GM12865 (cell line): ENCODE results near the gene PPARG.

Experiments used
- DNase-seq: peaks from one replicate; pipeline ENCODE4 v3.0.0; 2010; ENCODE audit warnings: low read depth
- H3K4me3 ChIP-seq: 2 replicates; pipeline ENCODE4 v1.5.1; 2011; ENCODE audit warnings: mild to moderate bottlenecking, low read depth, low read length, control low read depth
- TF ChIP-seq, protein P1 (sequence below): IDR thresholded peaks from 2 replicates; pipeline ENCODE4 v1.5.1; 2011; ENCODE audit warnings: low read length, control low read depth, low read depth, inconsistent platforms; ENCODE audit not compliant: insufficient read depth; ENCODE audit errors: missing control alignments

PPARG gene

DNA sequence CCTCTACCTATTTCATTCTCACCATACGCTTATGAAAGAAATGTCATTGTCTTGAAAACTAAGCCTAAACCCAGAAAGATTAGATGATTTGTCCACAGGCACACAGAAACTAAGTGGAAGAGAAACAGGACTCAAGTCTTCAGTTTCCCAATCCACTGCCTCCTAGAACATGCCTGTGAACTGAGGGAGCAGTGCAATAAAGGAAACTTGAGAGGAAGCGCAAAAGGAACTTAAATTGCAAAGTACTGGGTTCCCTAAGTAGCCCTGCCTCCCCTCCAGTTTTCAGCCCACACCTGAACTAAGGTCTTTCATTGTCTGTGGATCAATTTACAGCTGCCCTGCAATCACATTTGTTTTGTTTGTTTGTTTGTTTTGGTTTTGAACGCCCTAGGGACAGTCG lies 138.7 kb downstream of the PPARG start:
- TF ChIP-seq, protein P1, sequence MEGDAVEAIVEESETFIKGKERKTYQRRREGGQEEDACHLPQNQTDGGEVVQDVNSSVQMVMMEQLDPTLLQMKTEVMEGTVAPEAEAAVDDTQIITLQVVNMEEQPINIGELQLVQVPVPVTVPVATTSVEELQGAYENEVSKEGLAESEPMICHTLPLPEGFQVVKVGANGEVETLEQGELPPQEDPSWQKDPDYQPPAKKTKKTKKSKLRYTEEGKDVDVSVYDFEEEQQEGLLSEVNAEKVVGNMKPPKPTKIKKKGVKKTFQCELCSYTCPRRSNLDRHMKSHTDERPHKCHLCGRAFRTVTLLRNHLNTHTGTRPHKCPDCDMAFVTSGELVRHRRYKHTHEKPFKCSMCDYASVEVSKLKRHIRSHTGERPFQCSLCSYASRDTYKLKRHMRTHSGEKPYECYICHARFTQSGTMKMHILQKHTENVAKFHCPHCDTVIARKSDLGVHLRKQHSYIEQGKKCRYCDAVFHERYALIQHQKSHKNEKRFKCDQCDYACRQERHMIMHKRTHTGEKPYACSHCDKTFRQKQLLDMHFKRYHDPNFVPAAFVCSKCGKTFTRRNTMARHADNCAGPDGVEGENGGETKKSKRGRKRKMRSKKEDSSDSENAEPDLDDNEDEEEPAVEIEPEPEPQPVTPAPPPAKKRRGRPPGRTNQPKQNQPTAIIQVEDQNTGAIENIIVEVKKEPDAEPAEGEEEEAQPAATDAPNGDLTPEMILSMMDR: no peak
- no peak for DNase-seq
- H3K4me3 ChIP-seq: no peak overlapping the region

DNA sequence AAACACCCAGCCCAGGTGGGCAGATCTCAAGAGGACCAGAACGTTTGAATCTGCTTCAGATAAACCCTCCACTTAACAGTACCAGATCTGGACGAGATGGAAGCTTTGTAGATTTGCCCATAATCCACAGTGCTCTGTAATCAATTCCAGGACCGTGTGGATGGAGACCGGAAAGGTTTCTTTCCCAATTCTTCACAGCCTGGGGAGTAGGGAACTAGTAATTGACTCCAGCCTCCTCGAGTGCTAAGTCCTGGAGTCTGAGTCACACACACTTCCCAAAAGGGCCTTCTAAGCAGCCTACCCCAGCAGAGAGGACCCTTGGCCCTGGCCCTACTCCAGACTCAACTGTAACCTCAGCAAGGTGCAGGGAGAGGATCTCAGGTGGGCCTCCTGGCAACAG lies 139.3 kb downstream of the PPARG start:
- TF ChIP-seq, protein P1: no peak
- DNase-seq: no peak
- no peak overlapping the region for H3K4me3 ChIP-seq

DNA sequence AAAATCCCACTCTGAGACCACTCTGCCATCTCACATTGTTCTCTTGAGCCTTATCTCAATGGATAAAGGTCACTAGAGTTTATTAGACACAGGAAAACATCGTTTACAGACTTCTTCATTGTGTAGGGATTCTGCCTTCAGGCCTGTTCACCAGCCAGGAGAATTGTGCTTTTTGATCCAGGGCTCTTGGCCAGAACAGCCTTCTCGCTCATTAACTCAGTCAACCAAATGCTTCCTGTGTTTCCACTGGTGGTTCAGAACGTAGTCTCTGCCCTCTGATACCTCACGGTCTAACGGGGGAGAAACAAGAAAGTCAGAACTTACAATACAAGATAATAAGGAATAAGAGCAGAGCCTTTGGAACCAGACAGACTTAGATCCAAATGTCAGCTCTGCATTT lies 141.2 kb downstream of the PPARG start:
- no peak for DNase-seq
- TF ChIP-seq, protein P1: no peak
- no peak overlapping the region for H3K4me3 ChIP-seq

DNA sequence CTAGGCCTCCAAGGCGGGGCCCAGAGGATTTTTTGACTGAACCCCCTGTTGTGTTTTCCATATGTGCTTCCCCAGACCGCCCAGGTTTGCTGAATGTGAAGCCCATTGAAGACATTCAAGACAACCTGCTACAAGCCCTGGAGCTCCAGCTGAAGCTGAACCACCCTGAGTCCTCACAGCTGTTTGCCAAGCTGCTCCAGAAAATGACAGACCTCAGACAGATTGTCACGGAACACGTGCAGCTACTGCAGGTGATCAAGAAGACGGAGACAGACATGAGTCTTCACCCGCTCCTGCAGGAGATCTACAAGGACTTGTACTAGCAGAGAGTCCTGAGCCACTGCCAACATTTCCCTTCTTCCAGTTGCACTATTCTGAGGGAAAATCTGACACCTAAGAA lies 145.0 kb downstream of the PPARG start:
- no peak overlapping the region for H3K4me3 ChIP-seq
- TF ChIP-seq, protein P1: no peak
- no peak for DNase-seq

DNA sequence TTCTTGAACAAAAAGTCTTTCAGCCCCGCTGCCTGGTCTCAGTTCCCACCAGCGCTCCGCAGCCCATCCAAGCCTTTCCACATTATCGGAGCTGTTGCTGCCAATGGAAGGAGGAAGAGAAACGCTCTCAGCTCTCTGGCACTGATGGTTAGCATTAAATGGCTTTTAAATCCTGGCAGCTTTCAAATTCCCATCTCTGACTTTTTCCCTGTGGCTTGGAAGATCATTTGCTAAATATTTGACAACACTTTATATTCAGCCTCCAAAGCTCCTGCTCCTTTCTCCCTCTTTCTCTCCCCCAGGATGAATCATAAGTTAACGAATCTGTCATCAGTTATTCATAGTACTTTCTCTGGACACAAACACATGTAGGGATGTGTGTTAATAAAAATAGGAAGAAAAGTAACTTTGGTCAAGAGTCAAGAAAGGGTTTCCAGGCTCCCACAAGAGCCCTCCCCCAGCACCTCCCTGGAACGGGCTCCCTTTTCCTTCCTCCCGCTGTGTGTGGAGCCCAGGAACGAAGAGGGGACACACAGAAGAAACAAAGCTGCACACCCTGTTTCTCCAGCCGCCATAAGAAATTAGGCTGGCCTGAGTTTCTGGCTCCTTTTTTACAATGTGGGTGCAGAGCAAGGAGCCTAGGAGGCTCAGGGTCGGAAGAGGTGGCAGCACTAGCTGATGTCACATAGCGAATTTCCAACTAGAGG lies 147.8 kb downstream of the PPARG start:
- TF ChIP-seq, protein P1: no peak
- DNase-seq: no peak
- H3K4me3 ChIP-seq: no peak overlapping the region

DNA sequence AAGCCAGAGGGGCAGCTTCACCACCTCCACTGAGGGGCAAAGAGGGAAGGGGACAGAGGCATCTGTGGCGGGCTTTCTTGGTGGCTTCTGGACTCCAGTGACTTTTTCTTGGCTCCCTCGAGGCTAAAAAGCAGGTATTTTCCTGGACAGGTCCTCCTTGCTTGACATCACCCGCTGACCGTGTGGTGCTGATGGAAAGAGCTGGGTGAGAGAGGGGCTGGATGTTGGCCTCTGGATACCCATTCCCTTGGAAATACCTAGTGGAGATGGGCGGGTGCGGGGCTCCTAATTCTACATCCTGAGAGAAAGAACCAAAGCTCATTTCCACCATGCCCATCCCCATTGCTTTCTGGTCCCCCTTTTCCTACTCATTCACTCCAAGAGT lies 148.3 kb downstream of the PPARG start:
- TF ChIP-seq, protein P1: no peak
- no peak for DNase-seq
- no peak overlapping the region for H3K4me3 ChIP-seq

DNA sequence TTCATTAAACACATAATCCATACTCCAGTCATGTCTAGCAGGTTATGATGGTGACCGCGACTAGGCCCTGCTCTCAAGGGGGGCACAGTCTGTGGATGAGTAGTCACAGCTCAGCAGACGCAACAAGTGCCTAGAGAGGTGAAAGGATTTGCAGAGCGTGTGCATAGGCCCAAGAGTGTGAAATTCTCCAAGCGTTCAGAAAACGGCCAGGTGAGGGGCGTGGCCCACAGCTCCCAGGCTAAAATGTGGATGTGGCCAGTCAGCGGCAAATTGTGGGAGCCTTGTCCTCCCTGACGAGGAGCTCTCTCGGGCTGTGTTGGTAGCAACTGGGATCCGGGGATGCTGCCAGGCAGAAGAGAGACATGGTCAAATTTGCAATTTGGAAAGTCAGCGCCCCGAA lies 149.0 kb downstream of the PPARG start:
- no peak for DNase-seq
- TF ChIP-seq, protein P1: no peak
- no peak overlapping the region for H3K4me3 ChIP-seq
